ENCODE results near the gene PYY. TPM values are rescaled to one million over a fixed set of nuclear protein-coding genes. Genes with fewer than 3 reads are reported as not detected.

PYY gene
- total and polyA plus RNA-seq, 5 experiments from 2014 or later: not detected

- H3K4me1 Mint-ChIP-seq: peaks cover 9 to 21% (median 20%) of the 10 kb centered on the region in 4 donors
- DNase-seq (peak in 9 of 10 donors; percentile 19 to 80 (median 47)), ATAC-seq (peak; percentile 66 to 68)
- H3K27me3 Mint-ChIP-seq: peaks cover 0 to 15% (median 0%) of the 10 kb centered on the region in 5 donors
- no peaks in the 10 kb centered on the region for H3K9me3 Mint-ChIP-seq
- peak overlapping the region; percentile 85 to 99 (median 92) for H3K4me3 Mint-ChIP-seq
- H3K36me3 Mint-ChIP-seq: no peaks in the 10 kb centered on the region
- POLR2A ChIA-PET: interaction anchor here (0.6 to 2.1 kb wide), 3 partner anchors 19 to 30 kb away, joined by 4 to 10 read pairs (median 6); no protein-coding TSS in a partner anchor
- H3K27ac Mint-ChIP-seq: peak overlapping the region in 9 of 10 donors; percentile 66 to 98 (median 96)
Measured at GRCh38 chr17:43906951-43907424, 46.8 kb downstream of the PYY start.

DNA sequence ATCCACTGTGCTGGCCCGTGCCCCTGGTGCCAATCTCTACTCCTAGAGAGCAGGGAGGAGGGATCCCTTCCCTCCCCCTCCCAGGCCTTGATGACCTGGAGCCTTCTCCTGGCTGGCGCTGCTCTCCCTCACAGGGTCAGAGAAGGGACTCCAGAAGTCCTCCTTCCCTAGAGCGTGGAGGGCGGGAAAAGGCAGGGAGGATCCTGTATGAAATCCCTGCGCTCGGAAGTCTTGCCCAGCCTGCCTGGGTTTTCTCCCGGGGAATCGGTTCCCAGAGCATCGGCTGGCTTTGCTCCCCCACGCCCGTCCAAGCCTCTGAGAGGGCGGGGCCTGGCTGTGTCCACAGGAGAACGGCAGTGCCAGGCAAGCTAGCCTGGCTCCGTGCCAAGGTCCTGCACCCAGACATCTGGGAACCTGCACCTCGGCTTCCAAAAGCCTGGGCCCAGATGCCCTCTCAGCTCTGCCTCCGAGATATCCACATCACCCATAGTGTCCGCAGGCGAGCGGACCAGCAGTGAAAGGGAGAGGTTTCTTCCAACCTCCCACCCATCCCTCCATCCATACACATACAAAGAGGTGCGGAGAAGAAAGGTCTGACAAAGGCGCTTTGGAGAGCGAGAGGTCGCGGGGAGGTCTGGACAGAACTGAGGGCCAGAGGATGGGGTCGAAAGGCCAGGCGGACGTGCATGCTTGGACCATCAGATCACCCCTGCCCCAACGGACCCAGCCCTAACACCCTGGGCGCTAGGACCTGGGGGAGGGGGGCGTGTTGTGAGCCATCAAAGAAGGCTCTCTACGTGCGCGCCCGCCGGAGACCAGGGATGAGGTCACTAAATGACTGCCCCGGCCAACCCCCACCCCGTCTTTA is 47.5 kb downstream of the PYY start:
- H3K27me3 Mint-ChIP-seq: peaks cover 0 to 17% (median 0%) of the 10 kb centered on the region in 5 donors
- no peaks in the 10 kb centered on the region for H3K36me3 Mint-ChIP-seq
- H3K4me3 Mint-ChIP-seq: peak overlapping the region; percentile 85 to 99 (median 92)
- DNase-seq: peak; percentile 26 to 85 (median 54)
- no peaks in the 10 kb centered on the region for H3K9me3 Mint-ChIP-seq
- POLR2A ChIA-PET: interaction anchor here (0.6 to 2.1 kb wide), 2 partner anchors 20 to 22 kb away, joined by 6 to 10 read pairs; no protein-coding TSS in a partner anchor
- H3K27ac Mint-ChIP-seq: peak overlapping the region in 8 of 10 donors; percentile 78 to 98 (median 96)
- peak; percentile 48 to 64 for ATAC-seq
- peaks cover 9 to 24% (median 22%) of the 10 kb centered on the region in 4 donors for H3K4me1 Mint-ChIP-seq

DNA sequence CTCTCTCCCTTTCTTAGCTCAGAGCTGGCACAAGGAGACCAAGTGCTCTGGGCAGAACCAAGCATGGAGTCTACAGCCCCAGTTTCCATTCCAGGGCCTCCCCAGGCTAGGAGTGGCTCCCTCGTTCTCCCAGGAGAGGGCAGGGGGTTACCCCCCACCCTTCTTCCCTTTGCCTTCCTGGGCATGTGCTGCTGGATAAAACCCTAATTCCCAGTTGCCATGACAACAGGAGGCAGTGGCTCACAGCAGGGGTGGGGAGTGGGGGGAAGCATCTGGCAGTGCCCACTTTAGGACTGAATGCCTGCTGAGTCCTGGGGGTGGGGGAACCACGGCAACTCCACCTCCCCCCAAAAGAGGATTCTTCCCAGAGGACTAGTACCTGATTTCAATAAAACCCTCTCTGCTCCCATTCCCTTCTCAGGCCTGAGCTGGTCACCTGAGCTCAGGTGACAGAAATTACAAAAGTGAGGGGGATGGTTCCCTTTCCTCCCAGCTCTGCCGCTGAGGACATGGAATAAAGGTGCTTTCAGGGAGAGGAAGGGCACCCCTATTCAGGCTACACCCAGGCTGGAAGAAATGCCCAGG is 48.2 kb downstream of the PYY start:
- H3K4me3 Mint-ChIP-seq: peak overlapping the region in 3 of 10 donors; percentile 28 to 99 (median 34)
- H3K27ac Mint-ChIP-seq: no peak overlapping the region
- H3K9me3 Mint-ChIP-seq: no peaks in the 10 kb centered on the region
- H3K27me3 Mint-ChIP-seq: peaks cover 0 to 17% (median 0%) of the 10 kb centered on the region in 5 donors
- H3K36me3 Mint-ChIP-seq: no peaks in the 10 kb centered on the region
- DNase-seq (no peak), ATAC-seq (no peak)
- peaks cover 13 to 31% (median 28%) of the 10 kb centered on the region in 4 donors for H3K4me1 Mint-ChIP-seq
- POLR2A ChIA-PET: interaction anchor here (2.1 kb wide), 1 partner anchor 23 kb away, joined by 10 read pairs; no protein-coding TSS in a partner anchor

Other genes with a start within 250 kb of the PYY start
- not detected for gene SOST, start 195.1 kb downstream of the PYY start, total RNA-seq
- not detected for gene SOST, start 195.1 kb downstream of the PYY start, polyA plus RNA-seq
- 10 to 100 TPM; 11.6 to 13.0 TPM for gene DUSP3, start 175.0 kb downstream of the PYY start, total RNA-seq
- 1 to 10 TPM; 5.9 to 7.5 (median 6.4) TPM for gene DUSP3, start 175.0 kb downstream of the PYY start, polyA plus RNA-seq
- gene CFAP97D1, start 173.5 kb downstream of the PYY start, total RNA-seq: not detected
- gene CFAP97D1, start 173.5 kb downstream of the PYY start, polyA plus RNA-seq: not detected
- gene MPP3, start 120.8 kb downstream of the PYY start, total RNA-seq: under 1 TPM in 1 of 2 experiments, not detected in 1; 0.16 TPM
- not detected for gene MPP3, start 120.8 kb downstream of the PYY start, polyA plus RNA-seq
- gene CD300LG, start 106.8 kb downstream of the PYY start, total RNA-seq: not detected
- not detected for gene CD300LG, start 106.8 kb downstream of the PYY start, polyA plus RNA-seq
- gene MPP2, start 46.4 kb downstream of the PYY start, total RNA-seq: 1 to 10 TPM; 2.4 to 5.2 TPM
- 1 to 10 TPM; 1.1 to 4.0 (median 3.1) TPM for gene MPP2, start 46.4 kb downstream of the PYY start, polyA plus RNA-seq
- not detected for gene PPY, start 11.5 kb downstream of the PYY start, total RNA-seq
- gene PPY, start 11.5 kb downstream of the PYY start, polyA plus RNA-seq: not detected
- gene NAGS, start 50.7 kb upstream of the PYY start, total RNA-seq: under 1 TPM; 0.19 to 0.96 TPM
- under 1 TPM; 0.39 to 0.62 (median 0.59) TPM for gene NAGS, start 50.7 kb upstream of the PYY start, polyA plus RNA-seq
- gene TMEM101, start 61.0 kb upstream of the PYY start, total RNA-seq: 10 to 100 TPM; 26.8 to 27.6 TPM
- 10 to 100 TPM; 23.6 to 28.8 (median 27.1) TPM for gene TMEM101, start 61.0 kb upstream of the PYY start, polyA plus RNA-seq
- 10 to 100 TPM; 33.3 to 36.0 TPM for gene LSM12, start 112.7 kb upstream of the PYY start, total RNA-seq
- gene LSM12, start 112.7 kb upstream of the PYY start, polyA plus RNA-seq: 10 to 100 TPM; 63.4 to 82.6 (median 66.7) TPM
- 10 to 100 TPM; 15.0 to 19.1 TPM for gene G6PC3, start 116.8 kb upstream of the PYY start, total RNA-seq
- gene G6PC3, start 116.8 kb upstream of the PYY start, polyA plus RNA-seq: 10 to 100 TPM; 25.5 to 31.3 (median 26.6) TPM
- gene HDAC5, start 169.7 kb upstream of the PYY start, total RNA-seq: 10 to 100 TPM; 71.1 to 73.8 TPM
- gene HDAC5, start 169.7 kb upstream of the PYY start, polyA plus RNA-seq: 10 to 100 TPM; 25.3 to 41.8 (median 27.2) TPM
- gene HROB, start 188.0 kb upstream of the PYY start, total RNA-seq: 1 to 10 TPM in 1 of 2 experiments, under 1 TPM in 1; 0.88 to 1.2 TPM
- gene HROB, start 188.0 kb upstream of the PYY start, polyA plus RNA-seq: under 1 TPM in 2 of 3 donors, not detected in 1; 0.08 to 0.24 TPM
- not detected for gene ASB16, start 216.8 kb upstream of the PYY start, total RNA-seq
- gene ASB16, start 216.8 kb upstream of the PYY start, polyA plus RNA-seq: under 1 TPM in 1 of 3 donors, not detected in 2; 0.09 TPM
- 10 to 100 TPM; 45.8 to 50.5 TPM for gene TMUB2, start 233.0 kb upstream of the PYY start, total RNA-seq
- 10 to 100 TPM; 22.1 to 30.2 (median 25.5) TPM for gene TMUB2, start 233.0 kb upstream of the PYY start, polyA plus RNA-seq
- gene ATXN7L3, start 245.9 kb upstream of the PYY start, total RNA-seq: 100 to 1,000 TPM; 125 TPM
- 10 to 100 TPM in 2 of 3 donors, 1 to 10 TPM in 1; 9.3 to 14.2 (median 10.6) TPM for gene ATXN7L3, start 245.9 kb upstream of the PYY start, polyA plus RNA-seq

Measured in naive thymus-derived CD8-positive, alpha-beta T cell (primary cell).